Right atrium auricular region (tissue), 2 donors: Measurements from ENCODE around the gene GBE1. TPM values are rescaled to one million over a fixed set of nuclear protein-coding genes. Genes with fewer than 3 reads are reported as not detected.

Source experiments
- DNase-seq: peaks from one replicate; pipeline ENCODE4 v3.0.0-alpha.2; 2019; ENCODE audit warnings: low spot score
- H3K27ac ChIP-seq, 2 donors: fragments of 200-600 bp; sonication (generic); 1 replicate in 1 of 2; 2 replicates in 1 of 2; pipeline ENCODE4 v1.5.1; 2016 to 2019
- H3K27me3 ChIP-seq, 2 donors: fragments of 200-600 bp; sonication (generic); one replicate each; pipeline versions ENCODE4 v1.5.1 to v1.6.0; 2017 to 2019
- H3K36me3 ChIP-seq: fragments of 200-600 bp; sonication (generic); one replicate; pipeline ENCODE4 v1.5.1; 2016
- H3K4me1 ChIP-seq, 2 donors: fragments of 200-600 bp; sonication (generic); one replicate each; pipeline versions ENCODE4 v1.5.1 to v1.6.0; 2017 to 2019
- H3K4me3 ChIP-seq, 2 donors: fragments of 200-600 bp; sonication (generic); 1 replicate in 1 of 2; 2 replicates in 1 of 2; pipeline ENCODE4 v1.5.1; 2017 to 2019; ENCODE audit warnings: mild to moderate bottlenecking in 1 of 2, moderate library complexity in 1 of 2
- H3K9me3 ChIP-seq, 2 donors: fragments of 200-600 bp; sonication (generic); one replicate each; pipeline ENCODE4 v1.5.1; 2019
- CTCF ChIP-seq, 2 donors: fragments of 200-600 bp; sonication (generic); IDR thresholded peaks; one replicate each; pipeline ENCODE4 v1.5.1; 2019; ENCODE audit warnings: antibody characterized with exemption in 2 of 2
- total RNA-seq, 2 donors: library from RNA; depleted of rRNA; stranded (reverse); fragments of >200 nt; gene quantifications; one replicate each; pipeline ENCODE4 v1.1.0, GENCODE V29; 2016

Gene GBE1
- total RNA-seq, 2 donors from 2014 or later = 52.5 to 72.6 TPM

- H3K4me1 ChIP-seq = peaks cover 0 to 46% of the 10 kb centered on the region in 2 donors
- no peak overlapping the region for H3K4me3 ChIP-seq
- TF ChIP-seq CTCF (IDR thresholded peaks at IDR 0.05) = no peak
- H3K9me3 ChIP-seq = no peaks in the 10 kb centered on the region
- DNase-seq = no peak
- peak overlapping the region in 1 of 2 donors; percentile 81 for H3K27ac ChIP-seq
- H3K36me3 ChIP-seq = no peaks in the 10 kb centered on the region
- H3K27me3 ChIP-seq = no peaks in the 10 kb centered on the region
Measured at GRCh38 chr3:81741216-81741615, 20.2 kb downstream of the GBE1 start.

GRCh38 chr3:81740731-81741130, 20.7 kb downstream of the GBE1 start:
- Histone ChIP-seq H3K27ac (peak overlapping the region in 1 of 2 donors; percentile 81), H3K4me3 (no peak overlapping the region), H3K4me1 (peaks cover 0 to 46% of the 10 kb centered on the region in 2 donors), H3K9me3 (no peaks in the 10 kb centered on the region), H3K36me3 (no peaks in the 10 kb centered on the region), H3K27me3 (no peaks in the 10 kb centered on the region)
- no peak for TF ChIP-seq CTCF (IDR thresholded peaks at IDR 0.05)
- DNase-seq = no peak

- H3K9me3 ChIP-seq = no peaks in the 10 kb centered on the region
- no peak for TF ChIP-seq CTCF (IDR thresholded peaks at IDR 0.05)
- peaks cover 0 to 10% of the 10 kb centered on the region in 2 donors for H3K4me1 ChIP-seq
- H3K4me3 ChIP-seq = no peak overlapping the region
- no peak overlapping the region for H3K27ac ChIP-seq
- no peak for DNase-seq
- no peaks in the 10 kb centered on the region for H3K36me3 ChIP-seq
- no peaks in the 10 kb centered on the region for H3K27me3 ChIP-seq
Measured at GRCh38 chr3:81735334-81735733, 26.1 kb downstream of the GBE1 start.

GRCh38 chr3:81734742-81735141, 26.7 kb downstream of the GBE1 start:
- H3K36me3 ChIP-seq = no peaks in the 10 kb centered on the region
- peaks cover 0 to 9% of the 10 kb centered on the region in 2 donors for H3K4me1 ChIP-seq
- no peak overlapping the region for H3K4me3 ChIP-seq
- no peaks in the 10 kb centered on the region for H3K27me3 ChIP-seq
- TF ChIP-seq CTCF (IDR thresholded peaks at IDR 0.05) = no peak
- no peak overlapping the region for H3K27ac ChIP-seq
- no peak for DNase-seq
- no peaks in the 10 kb centered on the region for H3K9me3 ChIP-seq

- Histone ChIP-seq H3K36me3 (no peaks in the 10 kb centered on the region), H3K4me1 (peaks cover 0 to 9% of the 10 kb centered on the region in 2 donors), H3K27ac (no peak overlapping the region), H3K9me3 (no peaks in the 10 kb centered on the region), H3K4me3 (no peak overlapping the region), H3K27me3 (no peaks in the 10 kb centered on the region)
- TF ChIP-seq CTCF (IDR thresholded peaks at IDR 0.05) = no peak
- DNase-seq = no peak
Measured at GRCh38 chr3:81732642-81733041, 28.8 kb downstream of the GBE1 start.
